OCI-LY1 (cell line): ENCODE measurements around the gene C15orf61.

Source experiments
- H2AFZ ChIP-seq: fragments of 200-600 bp; sonication (generic), shearing (Covaris generic); 2 replicates; pipeline ENCODE4 v1.6.0; 2014; ENCODE audit warnings: antibody characterized with exemption, mild to moderate bottlenecking, low read length
- H3F3A ChIP-seq: fragments of 200-600 bp; sonication (generic), shearing (Covaris generic); 2 replicates; pipeline ENCODE4 v1.6.0; 2014; ENCODE audit warnings: mild to moderate bottlenecking, antibody characterized with exemption, low read length, moderate library complexity; ENCODE audit not compliant: insufficient read depth
- H3K27ac ChIP-seq: fragments of 200-600 bp; sonication (generic); 2 replicates; pipeline ENCODE4 v1.5.1; 2014; ENCODE audit warnings: low read length, mixed run types, mild to moderate bottlenecking, low read depth; ENCODE audit not compliant: poor library complexity, severe bottlenecking
- H3K27me3 ChIP-seq: fragments of 200-600 bp; sonication (generic); 2 replicates; pipeline ENCODE4 v1.6.0; 2014; ENCODE audit warnings: antibody characterized with exemption, mild to moderate bottlenecking, low read length, moderate library complexity; ENCODE audit not compliant: insufficient read depth
- H3K36me3 ChIP-seq: fragments of 200-600 bp; sonication (generic); 2 replicates; pipeline ENCODE4 v1.6.1; 2014; ENCODE audit warnings: mild to moderate bottlenecking, antibody characterized with exemption, low read length, moderate library complexity, mixed read lengths; ENCODE audit not compliant: insufficient read depth
- H3K4me1 ChIP-seq: fragments of 200-600 bp; sonication (generic); 2 replicates; pipeline ENCODE4 v1.5.1; 2014; ENCODE audit warnings: mild to moderate bottlenecking, low read length, moderate library complexity; ENCODE audit not compliant: insufficient read depth, severe bottlenecking
- H3K4me2 ChIP-seq: fragments of 200-600 bp; sonication (generic), shearing (Covaris generic); 2 replicates; pipeline ENCODE4 v1.6.1; 2014; ENCODE audit warnings: low read length
- H3K4me3 ChIP-seq: fragments of 200-600 bp; sonication (generic); 2 replicates; pipeline ENCODE4 v1.5.1; 2014; ENCODE audit warnings: low read length, low read depth, mild to moderate bottlenecking, mixed read lengths; ENCODE audit not compliant: poor library complexity, severe bottlenecking
- H3K79me2 ChIP-seq: fragments of 200-600 bp; shearing (Covaris generic); 2 replicates; pipeline ENCODE4 v1.6.1; 2016; ENCODE audit warnings: mixed run types, low read length, mixed read lengths; ENCODE audit not compliant: insufficient read depth
- H3K9ac ChIP-seq: fragments of 200-600 bp; sonication (generic), shearing (Covaris generic); 2 replicates; pipeline ENCODE4 v1.6.1; 2014; ENCODE audit warnings: mild to moderate bottlenecking, low read length, mixed read lengths
- H3K9me2 ChIP-seq: fragments of 200-600 bp; sonication (generic), shearing (Covaris generic); 2 replicates; pipeline ENCODE4 v1.6.1; 2014; ENCODE audit warnings: low read depth, mild to moderate bottlenecking, low read length, mixed read lengths
- H3K9me3 ChIP-seq: fragments of 200-600 bp; shearing (Covaris generic); 2 replicates; pipeline ENCODE4 v1.6.1; 2014; ENCODE audit warnings: low read length, mixed read lengths
- H4K20me1 ChIP-seq: fragments of 200-600 bp; sonication (generic), shearing (Covaris generic); 2 replicates; pipeline ENCODE4 v1.6.0; 2016; ENCODE audit warnings: mild to moderate bottlenecking, low read length; ENCODE audit not compliant: insufficient read depth
- CTCF ChIP-seq: fragments of 200-600 bp; sonication (generic), shearing (Covaris generic); IDR thresholded peaks from 2 replicates; pipeline ENCODE4 v1.5.1; 2017; ENCODE audit warnings: mild to moderate bottlenecking, antibody characterized with exemption, low read length, moderate library complexity, mixed read lengths
- EZH2 ChIP-seq: fragments of 200-600 bp; sonication (generic), shearing (Covaris generic); IDR thresholded peaks from 2 replicates; pipeline ENCODE4 v1.8.0; 2017; ENCODE audit warnings: borderline replicate concordance, mixed run types, mild to moderate bottlenecking, antibody characterized with exemption, low read length, moderate library complexity, mixed read lengths

C15orf61 gene

GRCh38 chr15:67571648-67572415, 50.9 kb downstream of the C15orf61 start:
- H3K79me2 ChIP-seq = no peaks in the 10 kb centered on the region
- no peaks in the 10 kb centered on the region for H4K20me1 ChIP-seq
- no peak overlapping the region for H3K9ac ChIP-seq

DNA sequence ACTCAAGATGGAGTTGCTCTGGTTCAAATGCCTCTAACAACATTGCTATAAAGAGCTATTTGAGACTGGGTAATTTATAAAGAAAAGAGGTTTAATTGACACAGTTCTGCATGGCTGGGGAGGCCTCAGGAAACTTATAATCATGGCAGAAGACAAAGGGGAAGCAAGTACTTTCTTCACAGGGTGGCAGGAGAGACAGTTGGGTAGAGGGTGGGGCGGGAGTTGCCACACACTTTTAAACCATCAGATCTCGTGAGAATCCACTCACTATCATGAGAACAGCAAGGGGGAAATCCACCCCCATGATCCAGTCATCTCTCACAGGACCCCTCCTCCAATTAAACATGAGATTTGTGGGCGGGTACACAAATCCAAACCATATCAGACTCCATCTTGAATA, 52.3 kb downstream of the C15orf61 start:
- H3K36me3 ChIP-seq = peaks cover 24% of the 10 kb centered on the region; the same call in 1 of the 2 replicates
- H3K27ac ChIP-seq = no peak overlapping the region
- no peak for TF ChIP-seq CTCF

More at GRCh38 chr15:67571648-67572415, 50.9 kb downstream of the C15orf61 start:
- Histone ChIP-seq H3K27me3 (no peaks in the 10 kb centered on the region), H3K9me3 (no peaks in the 10 kb centered on the region), H3K36me3 (peaks cover 30% of the 10 kb centered on the region; the same call in 1 of the 2 replicates), H3K9me2 (no peaks in the 10 kb centered on the region), H3K4me3 (no peak overlapping the region), H2AFZ (no peak overlapping the region), H3K4me2 (no peak overlapping the region), H3K4me1 (no peaks in the 10 kb centered on the region), H3K27ac (no peak overlapping the region), H3F3A (no peaks in the 10 kb centered on the region)
- TF ChIP-seq CTCF = no peak
- TF ChIP-seq EZH2 = no peak

GRCh38 chr15:67575039-67575502, 54.1 kb downstream of the C15orf61 start:
- H3K4me2 ChIP-seq = no peak overlapping the region
- H3K79me2 ChIP-seq = no peaks in the 10 kb centered on the region
- no peak overlapping the region for H3K27ac ChIP-seq
- H3F3A ChIP-seq = no peaks in the 10 kb centered on the region
- TF ChIP-seq EZH2 = no peak
- TF ChIP-seq CTCF = no peak
- H2AFZ ChIP-seq = no peak overlapping the region
- H3K4me1 ChIP-seq = no peaks in the 10 kb centered on the region
- no peak overlapping the region for H3K4me3 ChIP-seq
- H3K9ac ChIP-seq = no peak overlapping the region
- H3K9me2 ChIP-seq = no peaks in the 10 kb centered on the region
- H3K36me3 ChIP-seq = peaks cover 21% of the 10 kb centered on the region; the same call in 1 of the 2 replicates
- no peaks in the 10 kb centered on the region for H3K9me3 ChIP-seq
- H3K27me3 ChIP-seq = no peaks in the 10 kb centered on the region
- no peaks in the 10 kb centered on the region for H4K20me1 ChIP-seq

More for the DNA sequence above, 52.3 kb downstream of the C15orf61 start:
- H3K9ac ChIP-seq = no peak overlapping the region
- no peaks in the 10 kb centered on the region for H3F3A ChIP-seq
- H3K4me1 ChIP-seq = no peaks in the 10 kb centered on the region
- H3K4me2 ChIP-seq = no peak overlapping the region
- no peaks in the 10 kb centered on the region for H3K9me2 ChIP-seq
- no peak overlapping the region for H2AFZ ChIP-seq
- no peaks in the 10 kb centered on the region for H4K20me1 ChIP-seq
- no peaks in the 10 kb centered on the region for H3K27me3 ChIP-seq
- H3K4me3 ChIP-seq = no peak overlapping the region
- no peaks in the 10 kb centered on the region for H3K79me2 ChIP-seq
- no peaks in the 10 kb centered on the region for H3K9me3 ChIP-seq
